K562 (cell line): ENCODE measurements around the gene RC3H2. TPM values are rescaled to one million over a fixed set of nuclear protein-coding genes. Genes with fewer than 3 reads are reported as not detected.

ENCODE experiments used
- BACH1 ChIP-seq: fragments of 200-800 bp; sonication (Bioruptor generic); IDR thresholded peaks from 2 replicates; pipeline ENCODE4 v1.6.1; 2016; ENCODE audit warnings: missing genetic modification characterization, missing compliant biosample characterization
- CBX3 ChIP-seq, 2 experiments: IDR thresholded peaks; 1 replicate in 1 of 2; 2 replicates in 1 of 2; pipeline ENCODE4 v1.6.1; 2012; ENCODE audit warnings: inconsistent platforms in 2 of 2, low read length in 2 of 2, borderline replicate concordance in 1 of 2, control low read depth in 1 of 2
- FOXA3 ChIP-seq, 2 experiments: fragments of 450-650 bp in 1 of 2; sonication (generic) in 1 of 2; formaldehyde crosslinking; IDR thresholded peaks in 1 of 2; conservative IDR thresholded peaks in 1 of 2; 2 replicates each; pipeline versions ENCODE4 v1.4.0 to v1.8.0; 2020 to 2022; ENCODE audit warnings: mild to moderate bottlenecking in 2 of 2, missing genetic modification reagents in 1 of 2
- GABPB1 ChIP-seq: sonication (generic); formaldehyde crosslinking; IDR thresholded peaks from 2 replicates; pipeline ENCODE4 v1.8.0; 2022; ENCODE audit warnings: mild to moderate bottlenecking, missing genetic modification reagents
- HDAC1 ChIP-seq, 2 experiments: fragments of 450-650 bp; IDR thresholded peaks; 2 replicates each; pipeline ENCODE4 v1.6.1; 2016 to 2017; ENCODE audit warnings: inconsistent platforms in 1 of 2, mild to moderate bottlenecking in 1 of 2, moderate library complexity in 1 of 2
- HINFP ChIP-seq: fragments of 450-650 bp; conservative IDR thresholded peaks from 2 replicates; pipeline ENCODE4 v1.6.1; 2016; ENCODE audit warnings: missing genetic modification characterization, low read depth, mild to moderate bottlenecking, control low read depth, missing compliant biosample characterization
- HMG20A ChIP-seq: fragments of 450-650 bp; formaldehyde crosslinking; conservative IDR thresholded peaks from 2 replicates; pipeline ENCODE4 v1.4.0; 2020; ENCODE audit warnings: mild to moderate bottlenecking, mixed read lengths
- HOXB6 ChIP-seq: fragments of 250-450 bp; sonication (Bioruptor Pico); IDR thresholded peaks from 2 replicates; pipeline ENCODE4 v1.5.1; 2022; ENCODE audit warnings: mild to moderate bottlenecking, borderline replicate concordance
- KLF13 ChIP-seq: fragments of 450-650 bp; IDR thresholded peaks from 2 replicates; pipeline ENCODE4 v1.6.1; 2016; ENCODE audit warnings: missing genetic modification characterization, low read depth, mild to moderate bottlenecking, missing compliant biosample characterization, moderate library complexity, borderline replicate concordance
- MBD2 ChIP-seq: sonication (generic); IDR thresholded peaks from 2 replicates; pipeline ENCODE4 v1.6.1; 2016; ENCODE audit warnings: low read depth, borderline replicate concordance
- NBN ChIP-seq: fragments of 450-650 bp; IDR thresholded peaks from 2 replicates; pipeline ENCODE4 v1.6.1; 2016; ENCODE audit warnings: low read depth, mild to moderate bottlenecking
- PKNOX1 ChIP-seq: fragments of 450-650 bp; IDR thresholded peaks from 2 replicates; pipeline ENCODE4 v1.6.1; 2016
- RBM25 ChIP-seq: fragments of 200-400 bp; formaldehyde crosslinking; IDR thresholded peaks from 2 replicates; pipeline ENCODE4 v1.6.1; 2018; ENCODE audit warnings: low read length, low read depth, moderate library complexity; ENCODE audit not compliant: severe bottlenecking
- RCOR1 ChIP-seq, 2 experiments: IDR thresholded peaks; 2 replicates each; pipeline ENCODE4 v1.6.1; 2012; ENCODE audit warnings: low read depth in 2 of 2, low read length in 2 of 2, borderline replicate concordance in 1 of 2, improper control_type of control experiment in 1 of 2
- THRA ChIP-seq: fragments of 450-650 bp; IDR thresholded peaks from 2 replicates; pipeline ENCODE4 v1.6.1; 2017; ENCODE audit warnings: mild to moderate bottlenecking, moderate library complexity
- ZNF174 ChIP-seq: fragments of 250-450 bp; sonication (Bioruptor Pico); IDR thresholded peaks from 2 replicates; pipeline ENCODE4 v1.4.0; 2020; ENCODE audit warnings: mild to moderate bottlenecking
- ZNF217 ChIP-seq: sonication (generic); formaldehyde crosslinking; IDR thresholded peaks from 2 replicates; pipeline ENCODE4 v1.8.0; 2022; ENCODE audit warnings: mild to moderate bottlenecking, missing genetic modification reagents
- ZNF24 ChIP-seq: fragments of 450-650 bp; IDR thresholded peaks from 2 replicates; pipeline ENCODE4 v1.6.1; 2016
- ZNF707 ChIP-seq: fragments of 250-450 bp; sonication (Bioruptor Pico); conservative IDR thresholded peaks from 2 replicates; pipeline ENCODE4 v1.8.0; 2022; ENCODE audit warnings: inconsistent platforms, mild to moderate bottlenecking, moderate library complexity
- ZNF76 ChIP-seq: fragments of 250-450 bp; sonication (Bioruptor Pico); IDR thresholded peaks from 2 replicates; pipeline ENCODE4 v1.4.0; 2020; ENCODE audit warnings: mild to moderate bottlenecking, moderate library complexity, borderline replicate concordance
- ZNF785 ChIP-seq: fragments of 250-450 bp; sonication (Bioruptor Pico); IDR thresholded peaks from 2 replicates; pipeline ENCODE4 v1.4.0; 2020; ENCODE audit warnings: mild to moderate bottlenecking
- ZSCAN29 ChIP-seq: fragments of 450-650 bp; IDR thresholded peaks from 2 replicates; pipeline ENCODE4 v1.6.1; 2017
- polyA plus RNA-seq, 8 experiments: library from polyadenylated mRNA; depleted of rRNA in 4 of 8; stranded (reverse) in 5 of 8; unstranded in 3 of 8; fragments of >200 nt; fragmentation: Nextera tagmentation in 2 of 8; fragmentation: Illumina TruSeq in 1 of 8; extraction: Ambion mirVana in 2 of 8; extraction: Trizol in 1 of 8; gene quantifications; 2 replicates each; pipeline versions ENCODE4 v1.2.1 to v1.2.3, GENCODE V29; 2011 to 2014; ENCODE audit warnings: inconsistent platforms in 1 of 8, missing spikeins in 1 of 8
- total RNA-seq, 7 experiments: library from RNA; depleted of rRNA in 6 of 7; stranded (reverse); fragments of >200 nt in 6 of 7; fragmentation: Illumina TruSeq in 2 of 7; extraction: Trizol in 2 of 7; gene quantifications; 2 replicates each; pipeline versions ENCODE4 v1.2.1 to v1.2.3, GENCODE V29; 2011 to 2021; ENCODE audit warnings: low replicate concordance in 1 of 7
- TF ChIP-seq, protein P1 (sequence below): fragments of 250-450 bp; sonication (Bioruptor Pico); IDR thresholded peaks from 2 replicates; pipeline ENCODE4 v1.5.1; 2021; ENCODE audit warnings: mild to moderate bottlenecking

The RC3H2 gene
- total and polyA plus RNA-seq, 9 of the 15 experiments (the other 6 are each of a cell fraction or from before 2014, with no cell fraction given), result 5.6 to 35.4 (median 18.6) TPM

DNA sequence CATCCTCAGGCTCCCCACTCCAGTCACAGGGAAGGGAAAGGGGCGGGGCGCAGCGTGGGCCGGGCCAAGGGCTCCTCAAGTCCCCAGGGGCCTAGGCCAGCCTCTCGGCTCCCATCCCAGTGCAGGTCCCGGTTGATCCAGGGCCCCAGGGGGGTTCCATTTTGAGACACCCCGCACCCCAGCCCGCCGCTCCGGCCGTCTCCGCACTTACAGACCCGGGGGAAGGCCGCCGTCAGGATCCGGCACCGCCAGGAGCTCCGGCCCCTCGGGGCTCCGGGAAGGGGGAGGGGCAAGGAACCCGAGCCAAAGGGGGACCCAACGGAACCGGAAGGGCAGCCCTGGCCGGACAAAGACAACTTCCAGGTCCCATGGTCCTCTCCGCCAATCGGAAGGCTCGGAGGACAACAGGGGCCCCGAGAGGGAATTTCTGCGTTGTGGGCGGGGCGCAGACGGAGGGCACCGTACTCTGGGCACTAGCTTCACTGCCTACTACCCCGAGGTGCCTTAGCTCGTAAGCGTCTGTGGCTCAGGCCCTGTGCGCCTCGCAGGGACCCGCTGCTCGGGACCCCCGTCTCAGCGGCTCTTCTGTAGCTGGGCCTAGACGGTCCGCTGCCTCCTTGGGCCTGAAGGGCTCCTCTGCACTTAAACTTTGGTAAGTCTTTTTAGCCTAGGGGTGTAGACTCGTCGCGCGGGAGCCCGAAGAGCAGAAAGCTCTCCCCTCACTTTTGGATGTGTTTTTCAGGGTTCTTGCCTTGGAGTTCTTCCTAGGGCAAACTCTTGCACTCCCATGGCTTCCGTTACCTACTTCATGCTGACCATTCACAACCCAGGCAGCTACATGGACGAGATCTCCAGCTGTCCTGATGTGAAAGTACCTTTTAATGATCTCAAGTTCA is 26.3 kb upstream of the RC3H2 start, which contains the start of gene ZBTB26 (continued):
- TF ChIP-seq THRA (no peak), NBN (peak; percentile 25; the same call in 1 of the 2 replicates), GABPB1 (CRISPR knock-in tag) (peak; percentile 93), ZNF174 (CRISPR knock-in tag) (no peak), MBD2 (peak; percentile 52; the same call in 1 of the 2 replicates), ZNF76 (CRISPR knock-in tag) (no peak), FOXA3 (CRISPR knock-in tag; conservative IDR thresholded peaks at IDR 0.05 in 1 of 2, IDR thresholded peaks at IDR 0.05 in 1 of 2) (no peak), ZNF707 (no peak), HINFP (tag) (peak; percentile 78), CBX3 (IDR thresholded peaks at IDR 0.05; ENCODE audit: borderline replicate concordance in 1 of 2, low read length in 2 of 2) (no peak), ZNF785 (CRISPR knock-in tag) (no peak), HDAC1 (IDR thresholded peaks at IDR 0.05) (peak in 1 of 2 experiments; percentile 57; a peak in 1 of 4 replicates), ZSCAN29 (no peak), KLF13 (tag) (peak; percentile 74), HMG20A (CRISPR knock-in tag) (no peak), RCOR1 (IDR thresholded peaks at IDR 0.05; ENCODE audit: borderline replicate concordance in 1 of 2, low read depth in 2 of 2, low read length in 2 of 2) (peak in 1 of 2 experiments; percentile 49; a peak in 1 of 4 replicates), RBM25 (no peak), ZNF24 (peak; percentile 35; the same call in 1 of the 2 replicates), BACH1 (tag) (no peak), HOXB6 (CRISPR knock-in tag) (no peak), ZNF217 (no peak), PKNOX1 (peak; percentile 65)
- TF ChIP-seq, protein P1, sequence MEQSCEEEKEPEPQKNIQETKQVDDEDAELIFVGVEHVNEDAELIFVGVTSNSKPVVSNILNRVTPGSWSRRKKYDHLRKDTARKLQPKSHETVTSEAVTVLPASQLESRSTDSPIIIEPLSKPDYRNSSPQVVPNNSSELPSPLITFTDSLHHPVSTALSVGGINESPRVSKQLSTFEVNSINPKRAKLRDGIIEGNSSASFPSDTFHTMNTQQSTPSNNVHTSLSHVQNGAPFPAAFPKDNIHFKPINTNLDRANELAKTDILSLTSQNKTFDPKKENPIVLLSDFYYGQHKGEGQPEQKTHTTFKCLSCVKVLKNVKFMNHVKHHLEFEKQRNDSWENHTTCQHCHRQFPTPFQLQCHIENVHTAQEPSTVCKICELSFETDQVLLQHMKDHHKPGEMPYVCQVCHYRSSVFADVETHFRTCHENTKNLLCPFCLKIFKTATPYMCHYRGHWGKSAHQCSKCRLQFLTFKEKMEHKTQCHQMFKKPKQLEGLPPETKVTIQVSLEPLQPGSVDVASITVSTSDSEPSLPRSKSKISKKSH (CRISPR knock-in tag), result no peak
